ENCODE measurements around the gene LSM11.

Gene LSM11

DNA sequence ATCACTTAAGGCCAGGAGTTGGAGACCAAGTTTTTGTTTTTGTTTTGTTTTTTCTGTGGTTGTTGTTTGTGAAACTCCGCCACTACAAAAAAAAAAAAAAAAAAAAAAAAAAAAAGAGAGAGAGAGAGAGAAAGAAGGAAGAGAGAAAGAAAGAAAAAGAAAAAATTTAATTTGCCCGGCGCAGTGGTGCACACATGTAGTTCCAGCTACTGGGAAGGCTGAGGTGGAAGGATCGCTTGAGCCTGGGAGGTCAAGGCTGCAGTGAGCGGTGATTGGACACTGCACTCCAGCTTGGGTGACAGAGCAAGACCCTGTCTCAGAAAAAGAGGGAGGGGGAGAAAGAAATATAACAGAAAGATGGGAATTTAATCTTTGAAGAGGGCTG lies 11.4 kb upstream of the LSM11 start:
- TF ChIP-seq, protein P1, sequence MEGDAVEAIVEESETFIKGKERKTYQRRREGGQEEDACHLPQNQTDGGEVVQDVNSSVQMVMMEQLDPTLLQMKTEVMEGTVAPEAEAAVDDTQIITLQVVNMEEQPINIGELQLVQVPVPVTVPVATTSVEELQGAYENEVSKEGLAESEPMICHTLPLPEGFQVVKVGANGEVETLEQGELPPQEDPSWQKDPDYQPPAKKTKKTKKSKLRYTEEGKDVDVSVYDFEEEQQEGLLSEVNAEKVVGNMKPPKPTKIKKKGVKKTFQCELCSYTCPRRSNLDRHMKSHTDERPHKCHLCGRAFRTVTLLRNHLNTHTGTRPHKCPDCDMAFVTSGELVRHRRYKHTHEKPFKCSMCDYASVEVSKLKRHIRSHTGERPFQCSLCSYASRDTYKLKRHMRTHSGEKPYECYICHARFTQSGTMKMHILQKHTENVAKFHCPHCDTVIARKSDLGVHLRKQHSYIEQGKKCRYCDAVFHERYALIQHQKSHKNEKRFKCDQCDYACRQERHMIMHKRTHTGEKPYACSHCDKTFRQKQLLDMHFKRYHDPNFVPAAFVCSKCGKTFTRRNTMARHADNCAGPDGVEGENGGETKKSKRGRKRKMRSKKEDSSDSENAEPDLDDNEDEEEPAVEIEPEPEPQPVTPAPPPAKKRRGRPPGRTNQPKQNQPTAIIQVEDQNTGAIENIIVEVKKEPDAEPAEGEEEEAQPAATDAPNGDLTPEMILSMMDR (IDR thresholded peaks at IDR 0.05) = no peak
- H3K36me3 Mint-ChIP-seq (ENCODE audit: low read depth) = peaks cover 22% of the 10 kb centered on the region
- H3K27me3 Mint-ChIP-seq (ENCODE audit: low read depth, poor library complexity) = peaks cover 7% of the 10 kb centered on the region
- peak overlapping the region; percentile 96 for H3K4me3 Mint-ChIP-seq
- H3K4me1 Mint-ChIP-seq = peaks cover 23% of the 10 kb centered on the region
- peak overlapping the region; percentile 100 for H3K27ac Mint-ChIP-seq
- peaks cover 13% of the 10 kb centered on the region for H3K9me3 Mint-ChIP-seq
- DNase-seq = no peak

DNA sequence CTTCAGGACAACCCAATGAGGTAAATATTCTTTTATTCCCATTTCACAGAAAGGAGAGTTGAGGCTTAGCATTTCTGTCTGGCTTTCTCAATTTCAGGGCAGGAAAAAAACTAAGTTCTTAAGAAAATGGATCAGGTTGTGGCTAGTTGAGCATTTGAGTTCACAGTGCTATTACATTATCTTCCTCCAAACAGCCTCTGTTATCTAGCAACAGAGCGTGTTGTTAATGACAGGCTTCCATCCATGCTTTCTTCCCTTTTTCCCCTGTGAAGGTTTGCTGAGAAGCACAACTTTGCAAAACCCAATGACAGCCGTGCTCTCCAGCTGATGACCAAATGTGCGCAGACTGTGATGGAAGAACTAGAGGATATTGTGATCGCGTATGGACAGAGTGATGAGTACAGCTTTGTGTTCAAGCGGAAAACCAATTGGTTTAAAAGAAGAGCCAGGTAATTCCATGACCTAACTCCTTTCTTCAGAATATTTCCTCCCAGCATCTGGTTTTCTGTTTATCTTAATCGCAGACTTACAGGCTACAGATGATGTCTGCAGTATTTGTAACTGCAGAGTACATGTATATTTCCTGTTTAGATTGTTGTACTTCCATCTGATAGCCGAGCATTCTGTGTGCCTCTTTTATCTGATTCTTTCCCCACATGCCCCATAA lies 10.8 kb upstream of the LSM11 start:
- peaks cover 7% of the 10 kb centered on the region for H3K27me3 Mint-ChIP-seq (ENCODE audit: low read depth, poor library complexity)

DNA sequence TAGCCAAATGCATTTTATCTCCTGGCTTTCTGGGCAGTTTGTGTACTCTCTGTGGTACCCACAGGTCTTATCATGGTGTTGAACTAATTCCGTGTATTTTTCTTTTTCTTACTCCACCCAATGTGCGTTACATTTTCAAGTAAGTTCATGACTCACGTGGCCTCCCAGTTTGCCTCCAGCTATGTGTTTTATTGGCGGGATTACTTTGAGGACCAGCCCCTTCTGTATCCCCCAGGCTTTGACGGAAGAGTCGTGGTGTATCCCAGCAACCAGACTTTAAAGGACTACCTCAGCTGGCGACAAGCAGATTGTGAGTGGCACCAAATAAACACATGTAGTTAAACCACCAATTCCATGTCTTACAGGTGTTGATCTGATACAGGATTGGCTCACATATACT lies 9.1 kb upstream of the LSM11 start:
- peaks cover 7% of the 10 kb centered on the region for H3K9me3 Mint-ChIP-seq
- peaks cover 23% of the 10 kb centered on the region for H3K4me1 Mint-ChIP-seq
- peaks cover 7% of the 10 kb centered on the region for H3K27me3 Mint-ChIP-seq (ENCODE audit: low read depth, poor library complexity)
- no peak for DNase-seq
- no peak overlapping the region for H3K4me3 Mint-ChIP-seq
- H3K27ac Mint-ChIP-seq = no peak overlapping the region
- TF ChIP-seq, protein P1 (IDR thresholded peaks at IDR 0.05) = no peak
- H3K36me3 Mint-ChIP-seq (ENCODE audit: low read depth) = peaks cover 39% of the 10 kb centered on the region

More for the DNA sequence above, 10.8 kb upstream of the LSM11 start:
- Mint-ChIP-seq H3K4me3 (peak overlapping the region; percentile 96), H3K4me1 (peaks cover 23% of the 10 kb centered on the region), H3K9me3 (peaks cover 13% of the 10 kb centered on the region), H3K27ac (no peak overlapping the region), H3K36me3 (ENCODE audit: low read depth) (peaks cover 25% of the 10 kb centered on the region)
- DNase-seq = no peak
- TF ChIP-seq, protein P1 (IDR thresholded peaks at IDR 0.05) = no peak

DNA sequence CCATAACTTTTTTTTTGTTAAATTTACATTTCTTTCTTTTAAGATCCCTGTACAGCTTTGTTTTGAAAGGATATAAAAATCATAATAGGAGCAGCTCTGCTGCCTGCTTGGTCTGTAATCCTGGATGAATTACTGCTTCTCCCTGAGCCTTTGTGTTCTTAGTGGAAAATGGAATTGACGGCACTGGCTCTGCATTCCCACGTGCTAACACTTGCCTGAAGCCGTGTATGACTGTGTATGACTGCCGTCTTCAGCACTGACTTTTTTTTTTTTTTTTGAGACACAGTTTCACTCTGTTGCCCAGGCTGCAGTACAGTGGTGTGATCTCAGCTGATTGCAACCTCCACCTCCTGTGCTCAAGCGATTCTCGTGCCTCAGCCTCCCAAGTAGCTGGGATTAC lies 7.5 kb upstream of the LSM11 start:
- Mint-ChIP-seq H3K4me1 (peaks cover 19% of the 10 kb centered on the region), H3K9me3 (peaks cover 2% of the 10 kb centered on the region)
- TF ChIP-seq, protein P1 (IDR thresholded peaks at IDR 0.05) = no peak

DNA sequence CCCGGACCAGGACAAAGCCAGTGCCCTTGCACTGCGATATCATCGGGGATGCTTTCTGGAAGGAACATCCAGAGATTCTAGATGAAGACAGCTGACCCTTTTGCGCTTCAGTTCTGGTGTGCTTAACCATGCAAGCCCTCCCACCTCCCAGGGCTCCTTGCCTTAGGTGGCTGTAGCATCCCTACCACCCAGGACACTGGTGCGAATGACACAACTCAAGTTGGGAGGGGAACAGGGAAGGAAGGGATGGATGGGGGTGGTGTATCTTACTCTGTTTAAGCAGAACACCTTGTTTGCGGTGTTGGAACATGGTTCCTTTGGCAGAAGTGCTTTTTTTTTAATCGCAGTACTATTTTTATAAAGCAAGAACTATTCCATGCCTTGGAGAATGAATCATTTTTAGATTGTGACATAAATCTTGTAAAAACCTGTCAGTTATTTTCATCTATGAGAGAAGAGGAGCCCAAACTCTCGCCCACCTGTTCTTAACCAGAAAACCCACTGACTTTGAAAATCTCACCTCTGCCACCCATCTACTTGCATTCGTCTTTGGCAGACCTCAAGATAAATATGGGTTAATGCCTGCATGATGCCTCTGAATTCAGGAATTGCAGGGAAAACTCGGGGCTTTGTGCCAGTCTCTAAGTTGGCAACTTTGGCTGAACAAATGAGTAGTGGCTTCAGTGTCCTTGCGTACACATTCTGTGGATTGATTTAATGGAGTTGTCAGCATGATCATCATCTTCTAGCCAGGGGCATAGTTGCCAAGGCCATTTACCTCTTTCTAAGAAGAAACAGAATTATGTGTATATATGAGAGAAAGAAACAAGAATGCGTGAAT lies 3.9 kb upstream of the LSM11 start:
- H3K4me1 Mint-ChIP-seq = peaks cover 6% of the 10 kb centered on the region
- peaks cover 35% of the 10 kb centered on the region for H3K36me3 Mint-ChIP-seq (ENCODE audit: low read depth)
- TF ChIP-seq, protein P1 (IDR thresholded peaks at IDR 0.05) = no peak
- H3K4me3 Mint-ChIP-seq = no peak overlapping the region
- no peaks in the 10 kb centered on the region for H3K9me3 Mint-ChIP-seq
- no peak overlapping the region for H3K27ac Mint-ChIP-seq
- peaks cover 7% of the 10 kb centered on the region for H3K27me3 Mint-ChIP-seq (ENCODE audit: low read depth, poor library complexity)
- DNase-seq = no peak

More for the DNA sequence above, 7.5 kb upstream of the LSM11 start:
- no peak overlapping the region for H3K4me3 Mint-ChIP-seq
- no peak overlapping the region for H3K27ac Mint-ChIP-seq
- H3K27me3 Mint-ChIP-seq (ENCODE audit: low read depth, poor library complexity) = peaks cover 10% of the 10 kb centered on the region
- no peak for DNase-seq
- peaks cover 47% of the 10 kb centered on the region for H3K36me3 Mint-ChIP-seq (ENCODE audit: low read depth)
